IMR-90 (cell line): ENCODE measurements around the gene CCN6. TPM values are rescaled to one million over a fixed set of nuclear protein-coding genes. Genes with fewer than 3 reads are reported as not detected.
A peak's percentile ranks its signal among the peaks of the same experiment; 100 is the strongest.

Experiments used
- ATAC-seq: fragments of 200-7000 bp; cut with Tn5 transposase; 2 replicates; pipeline ENCODE4 v1.9.1; 2020; ENCODE audit warnings: low read depth, mild to moderate bottlenecking, moderate library complexity
- BruUV-seq: library from RNA; stranded (reverse); fragments of 400-500 nt; replicated peaks from 2 replicates; lab custom pipeline; 2021; lab: Mats Ljungman, UMichigan
- CTCF ChIA-PET: fragments of 300-600 bp; formaldehyde crosslinking; extraction: SDS; loops from one replicate; lab custom pipeline; 2021; ENCODE audit warnings: antibody characterized with exemption; lab: Yijun Ruan, JAX
- POLR2A ChIA-PET: fragments of 300-600 bp; sonication (Branson Sonifier 250); formaldehyde crosslinking; loops from one replicate; lab custom pipeline; 2022; ENCODE audit warnings: antibody characterized with exemption; ENCODE audit not compliant: unreplicated experiment; lab: Charles Lee
- DNase-seq: peaks from one replicate; pipeline ENCODE4 v3.0.0; 2013
- H2AFZ ChIP-seq: replicated peaks from 2 replicates; pipeline ENCODE3; 2013; ENCODE audit warnings: low read length, mild to moderate bottlenecking; ENCODE audit not compliant: poor library complexity
- H2AK5ac ChIP-seq: 2 replicates; pipeline ENCODE4 v1.6.1; 2013; ENCODE audit warnings: low read depth, low read length, inconsistent platforms
- H2AK9ac ChIP-seq: replicated peaks from 2 replicates; pipeline ENCODE3; 2013; ENCODE audit warnings: mild to moderate bottlenecking, low read depth, low read length, moderate library complexity; ENCODE audit not compliant: poor library complexity
- H2BK120ac ChIP-seq: 2 replicates; pipeline ENCODE4 v1.6.1; 2013; ENCODE audit warnings: low read depth, low read length, inconsistent platforms
- H2BK15ac ChIP-seq: 3 replicates; pipeline ENCODE4 v1.6.1; 2013; ENCODE audit warnings: low read depth, low read length, inconsistent platforms
- H2BK20ac ChIP-seq: 2 replicates; pipeline ENCODE4 v1.6.1; 2013; ENCODE audit warnings: low read depth, mild to moderate bottlenecking, inconsistent platforms, low read length, moderate library complexity
- H2BK5ac ChIP-seq: 2 replicates; pipeline ENCODE4 v1.6.1; 2013; ENCODE audit warnings: mild to moderate bottlenecking, low read depth, low read length, inconsistent platforms; ENCODE audit not compliant: poor library complexity, severe bottlenecking
- H3K14ac ChIP-seq: replicated peaks from 2 replicates; pipeline ENCODE4 v1.6.1; 2013; ENCODE audit warnings: low read depth, low read length, inconsistent platforms
- H3K18ac ChIP-seq: 2 replicates; pipeline ENCODE4 v1.6.1; 2013; ENCODE audit warnings: low read depth, low read length, control low read depth
- H3K23ac ChIP-seq: 2 replicates; pipeline ENCODE4 v1.6.1; 2013; ENCODE audit warnings: low read depth, low read length, inconsistent platforms
- H3K27ac ChIP-seq: 2 replicates; pipeline ENCODE4 v1.5.1; 2013; ENCODE audit warnings: mild to moderate bottlenecking, control low read depth, low read length; ENCODE audit not compliant: insufficient read depth
- H3K27me3 ChIP-seq: 2 replicates; pipeline ENCODE4 v1.6.1; 2013; ENCODE audit warnings: low read length; ENCODE audit not compliant: control insufficient read depth, insufficient read depth
- H3K36me3 ChIP-seq: 2 replicates; pipeline ENCODE4 v1.6.1; 2013; ENCODE audit warnings: low read length, mixed read lengths; ENCODE audit not compliant: control insufficient read depth, insufficient read depth
- H3K4ac ChIP-seq: 2 replicates; pipeline ENCODE4 v1.6.1; 2013; ENCODE audit warnings: low read depth, low read length, inconsistent platforms
- H3K4me1 ChIP-seq: 2 replicates; pipeline ENCODE4 v1.6.1; 2013; ENCODE audit warnings: low read length, mixed read lengths; ENCODE audit not compliant: control insufficient read depth, insufficient read depth
- H3K4me2 ChIP-seq: 2 replicates; pipeline ENCODE4 v1.6.1; 2013; ENCODE audit warnings: low read depth, mild to moderate bottlenecking, control low read depth, low read length, moderate library complexity
- H3K4me3 ChIP-seq: 2 replicates; pipeline ENCODE4 v1.5.1; 2013; ENCODE audit warnings: low read depth, mild to moderate bottlenecking, control low read depth, low read length, moderate library complexity; ENCODE audit not compliant: insufficient read depth
- H3K56ac ChIP-seq: 2 replicates; pipeline ENCODE4 v1.6.1; 2013; ENCODE audit warnings: low read length, inconsistent platforms; ENCODE audit not compliant: insufficient read depth; ENCODE audit errors: extremely low read depth
- H3K79me1 ChIP-seq, 2 experiments: 2 replicates each; pipeline ENCODE4 v1.6.1; 2013; ENCODE audit warnings: low read length in 2 of 2, inconsistent platforms in 1 of 2, low read depth in 1 of 2
- H3K9ac ChIP-seq: 2 replicates; pipeline ENCODE4 v1.6.1; 2013; ENCODE audit warnings: low read depth, low read length, control low read depth
- H3K9me1 ChIP-seq: 2 replicates; pipeline ENCODE4 v1.6.1; 2013; ENCODE audit warnings: low read length, inconsistent platforms; ENCODE audit not compliant: insufficient read depth
- H3K9me3 ChIP-seq: 2 replicates; pipeline ENCODE4 v1.6.1; 2013; ENCODE audit warnings: low read length; ENCODE audit not compliant: control insufficient read depth, insufficient read depth
- H4K20me1 ChIP-seq: 2 replicates; pipeline ENCODE4 v1.6.1; 2013; ENCODE audit warnings: low read length, inconsistent platforms; ENCODE audit not compliant: insufficient read depth
- H4K5ac ChIP-seq: 2 replicates; pipeline ENCODE4 v1.6.1; 2013; ENCODE audit warnings: mild to moderate bottlenecking, low read depth, low read length, control low read depth
- H4K8ac ChIP-seq, 2 experiments: 2 replicates each; pipeline ENCODE4 v1.6.1; 2013; ENCODE audit warnings: low read depth in 2 of 2, low read length in 2 of 2, control low read depth in 1 of 2, inconsistent platforms in 1 of 2
- H4K91ac ChIP-seq: 2 replicates; pipeline ENCODE4 v1.6.1; 2013; ENCODE audit warnings: low read depth, low read length, inconsistent platforms; ENCODE audit not compliant: insufficient read depth
- NFE2L2 ChIP-seq: fragments of 150-350 bp; IDR thresholded peaks from 2 replicates; pipeline ENCODE4 v1.6.1; 2016; ENCODE audit warnings: low read depth, mild to moderate bottlenecking, low read length
- WGBS, 2 experiments: methylation state at CpG; one replicate each; pipeline versions ENCODE4 v1.1.5 to v1.1.7; 2013; ENCODE audit warnings: missing lambda C conversion rate in 2 of 2; ENCODE audit not compliant: insufficient read length in 1 of 2; ENCODE audit errors: extremely low coverage in 2 of 2; 5-methylcytosine and 5-hydroxymethylcytosine counted together
- dilution Hi-C: fragments of 300-500 bp; cut with HindIII; formaldehyde crosslinking; loops from one replicate; pipeline ENCODE4 v1.14.3; 2018; ENCODE audit warnings: low sequenced_read_pairs; ENCODE audit not compliant: unreplicated experiment
- in situ Hi-C: fragments of 300-500 bp; cut with MboI; formaldehyde crosslinking; loops from 3 replicates; pipeline ENCODE4 v1.14.3; 2019; ENCODE audit warnings: low sequenced_read_pairs, inconsistent platforms, mixed read lengths
- intact Hi-C: fragments of 100-400 bp; cut with micrococcal nuclease; formaldehyde crosslinking; loops from 2 replicates; pipeline ENCODE4 v1.10.0; 2022
- polyA plus RNA-seq, 3 experiments: library from polyadenylated mRNA; depleted of rRNA; stranded (reverse); fragments of >200 nt; gene quantifications; 2 replicates each; pipeline ENCODE4 v1.2.3, GENCODE V29; 2012; ENCODE audit warnings: low replicate concordance in 1 of 3
- total RNA-seq: library from RNA; depleted of rRNA; stranded (reverse); fragments of >200 nt; gene quantifications from 2 replicates; pipeline ENCODE4 v1.2.3, GENCODE V29; 2012
- TF ChIP-seq, protein P1 (sequence below): fragments of 150-350 bp; IDR thresholded peaks from 2 replicates; pipeline ENCODE4 v1.6.1; 2016; ENCODE audit warnings: low read depth, mild to moderate bottlenecking, low read length, moderate library complexity, borderline replicate concordance

CCN6 gene
- total and polyA plus RNA-seq, 2 of the 4 experiments (the other 2 are of a cell fraction): not detected

DNA sequence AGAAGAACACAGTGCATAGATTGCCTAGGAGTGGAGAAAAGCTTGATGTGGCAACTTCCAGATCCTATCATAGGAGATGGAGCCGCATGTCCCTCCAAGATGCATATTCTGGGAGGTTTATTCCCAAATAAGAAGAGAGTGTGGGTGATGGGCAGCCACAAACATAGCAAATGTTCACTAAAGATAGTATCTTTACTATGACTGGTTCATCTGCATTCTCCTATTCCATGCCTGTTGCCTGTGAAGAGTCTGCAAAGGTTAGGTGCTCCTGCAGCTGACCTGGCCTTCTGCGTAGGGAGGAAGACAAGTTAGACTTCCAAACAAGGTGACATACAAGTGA, 14.5 kb upstream of the CCN6 start:
- Histone ChIP-seq H3K4me3 (no peak overlapping the region), H2BK120ac (no peak overlapping the region), H3K18ac (no peak overlapping the region), H3K27me3 (no peaks in the 10 kb centered on the region), H2BK15ac (no peak overlapping the region), H3K27ac (no peak overlapping the region), H3K36me3 (no peaks in the 10 kb centered on the region), H3K56ac (no peak overlapping the region), H3K14ac (no peak overlapping the region), H4K91ac (no peak overlapping the region), H3K9me1 (peaks cover 17% of the 10 kb centered on the region; the same call in 1 of the 2 replicates), H3K9ac (no peak overlapping the region), H3K9me3 (no peaks in the 10 kb centered on the region), H2AK9ac (no peak overlapping the region), H4K5ac (no peak overlapping the region), H3K4me2 (no peak overlapping the region), H4K8ac (no peak overlapping the region), H3K4me1 (peaks cover 9% of the 10 kb centered on the region), H2BK5ac (no peak overlapping the region), H2AK5ac (0 out of 2 replicates have a peak overlapping the region, but pooled peaks have one; percentile 1), H4K20me1 (no peaks in the 10 kb centered on the region), H3K23ac (no peak overlapping the region), H2BK20ac (no peak overlapping the region), H3K79me1 (no peaks in the 10 kb centered on the region), H3K4ac (no peak overlapping the region), H2AFZ (no peak overlapping the region)
- in situ Hi-C loops (loop anchor here (25.0 kb wide), 2 partner anchors 677 to 1002 kb away; no protein-coding TSS in a partner anchor), dilution Hi-C loops (no loop called here), intact Hi-C loops (no loop called here)
- ChIA-PET CTCF (no interaction called here), POLR2A (no interaction called here)
- BruUV-seq: no TSS peak
- no peak for ATAC-seq
- no peak for DNase-seq
- no peak for TF ChIP-seq NFE2L2
- TF ChIP-seq, protein P1, sequence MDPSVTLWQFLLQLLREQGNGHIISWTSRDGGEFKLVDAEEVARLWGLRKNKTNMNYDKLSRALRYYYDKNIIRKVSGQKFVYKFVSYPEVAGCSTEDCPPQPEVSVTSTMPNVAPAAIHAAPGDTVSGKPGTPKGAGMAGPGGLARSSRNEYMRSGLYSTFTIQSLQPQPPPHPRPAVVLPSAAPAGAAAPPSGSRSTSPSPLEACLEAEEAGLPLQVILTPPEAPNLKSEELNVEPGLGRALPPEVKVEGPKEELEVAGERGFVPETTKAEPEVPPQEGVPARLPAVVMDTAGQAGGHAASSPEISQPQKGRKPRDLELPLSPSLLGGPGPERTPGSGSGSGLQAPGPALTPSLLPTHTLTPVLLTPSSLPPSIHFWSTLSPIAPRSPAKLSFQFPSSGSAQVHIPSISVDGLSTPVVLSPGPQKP: no peak
- no CpG with 5 or more reads among the region's 2 CpGs for WGBS, 2 experiments
